ENCODE measurements around the gene BAG3.
"Not testable (repeated sequence)": the region's sequence is repeated elsewhere in the genome, so short reads cannot be mapped to it uniquely, and the experiment has no call there.

The BAG3 gene

GRCh38 chr10:119703903-119704508 lies 52.8 kb downstream of the BAG3 start:
- no peak for DNase-seq (ENCODE audit: low read depth)
- H3K4me3 ChIP-seq (ENCODE audit: low read depth, low read length), result no peak overlapping the region; the same call in 1 of the 2 replicates
- TF ChIP-seq, protein P1, sequence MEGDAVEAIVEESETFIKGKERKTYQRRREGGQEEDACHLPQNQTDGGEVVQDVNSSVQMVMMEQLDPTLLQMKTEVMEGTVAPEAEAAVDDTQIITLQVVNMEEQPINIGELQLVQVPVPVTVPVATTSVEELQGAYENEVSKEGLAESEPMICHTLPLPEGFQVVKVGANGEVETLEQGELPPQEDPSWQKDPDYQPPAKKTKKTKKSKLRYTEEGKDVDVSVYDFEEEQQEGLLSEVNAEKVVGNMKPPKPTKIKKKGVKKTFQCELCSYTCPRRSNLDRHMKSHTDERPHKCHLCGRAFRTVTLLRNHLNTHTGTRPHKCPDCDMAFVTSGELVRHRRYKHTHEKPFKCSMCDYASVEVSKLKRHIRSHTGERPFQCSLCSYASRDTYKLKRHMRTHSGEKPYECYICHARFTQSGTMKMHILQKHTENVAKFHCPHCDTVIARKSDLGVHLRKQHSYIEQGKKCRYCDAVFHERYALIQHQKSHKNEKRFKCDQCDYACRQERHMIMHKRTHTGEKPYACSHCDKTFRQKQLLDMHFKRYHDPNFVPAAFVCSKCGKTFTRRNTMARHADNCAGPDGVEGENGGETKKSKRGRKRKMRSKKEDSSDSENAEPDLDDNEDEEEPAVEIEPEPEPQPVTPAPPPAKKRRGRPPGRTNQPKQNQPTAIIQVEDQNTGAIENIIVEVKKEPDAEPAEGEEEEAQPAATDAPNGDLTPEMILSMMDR (IDR thresholded peaks at IDR 0.05; ENCODE audit: low read depth, low read length, missing control alignments), result no peak

- peak; percentile 70 for DNase-seq (ENCODE audit: low read depth)
- TF ChIP-seq, protein P1 (IDR thresholded peaks at IDR 0.05; ENCODE audit: low read depth, low read length, missing control alignments), result no peak
- H3K4me3 ChIP-seq (ENCODE audit: low read depth, low read length), result no peak overlapping the region
Measured at GRCh38 chr10:119705434-119705831, 54.3 kb downstream of the BAG3 start.

- no peak for DNase-seq (ENCODE audit: low read depth)
- no peak overlapping the region for H3K4me3 ChIP-seq (ENCODE audit: low read depth, low read length)
- TF ChIP-seq, protein P1 (IDR thresholded peaks at IDR 0.05; ENCODE audit: low read depth, low read length, missing control alignments), result no peak
Measured at GRCh38 chr10:119706521-119707278, 55.5 kb downstream of the BAG3 start.

- DNase-seq (ENCODE audit: low read depth); H3K4me3 ChIP-seq (ENCODE audit: low read depth, low read length): not testable (repeated sequence)
Measured at GRCh38 chr10:119707331-119707730, 56.2 kb downstream of the BAG3 start.

DNA sequence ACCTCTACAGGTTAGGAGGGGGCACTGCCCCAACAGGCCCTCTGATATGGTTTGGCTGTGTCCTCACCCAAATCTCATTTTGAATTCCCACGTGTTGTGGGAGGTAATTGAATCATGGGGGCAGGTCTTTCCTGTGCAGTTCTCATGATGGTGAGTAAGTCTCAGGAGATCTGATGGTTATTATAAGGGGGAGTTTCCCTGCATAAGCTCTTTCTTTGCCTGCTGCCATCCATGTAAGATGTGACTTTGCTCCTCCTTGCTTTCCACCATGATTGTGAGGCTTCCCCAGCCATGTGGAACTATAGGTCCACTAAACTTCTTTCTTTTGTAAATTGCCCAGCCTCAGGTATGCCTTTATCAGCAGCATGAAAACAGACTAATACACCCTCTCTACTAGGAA lies 59.8 kb downstream of the BAG3 start:
- DNase-seq (ENCODE audit: low read depth); H3K4me3 ChIP-seq (ENCODE audit: low read depth, low read length): not testable (repeated sequence)

DNA sequence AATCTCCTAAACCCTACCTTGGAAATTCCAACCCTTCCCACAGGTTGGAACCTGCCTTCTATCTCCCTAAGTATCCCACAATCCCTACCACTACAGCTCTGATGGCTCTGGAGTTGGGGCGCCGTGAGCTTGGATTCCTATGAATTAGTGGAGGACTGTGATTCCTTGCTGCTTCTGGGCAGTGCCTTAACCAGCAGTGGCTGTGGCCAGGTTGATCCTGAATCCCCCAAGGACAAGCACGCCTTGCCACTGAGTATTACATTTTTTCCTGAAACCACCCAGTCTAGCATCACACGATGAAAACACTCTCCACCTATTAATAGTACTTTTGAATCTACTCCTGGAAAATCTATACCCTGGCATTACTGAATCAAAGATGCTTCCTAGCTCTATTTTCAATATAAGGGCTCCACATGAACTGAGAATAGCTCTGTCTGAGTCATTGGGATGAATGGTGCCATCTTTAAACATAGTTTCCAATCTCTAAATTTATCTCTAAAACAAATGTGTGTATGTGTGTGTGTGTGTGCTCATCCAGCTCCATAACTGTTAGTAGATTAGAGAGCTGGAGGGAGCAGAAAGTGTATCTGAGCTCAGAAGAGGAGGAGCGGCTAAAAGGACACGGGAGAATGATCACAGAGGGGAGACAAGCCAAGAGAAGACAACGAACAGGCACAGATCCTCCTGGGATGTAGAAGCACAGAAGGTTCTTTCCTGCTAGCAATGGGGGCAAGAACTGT lies 62.7 kb downstream of the BAG3 start:
- DNase-seq (ENCODE audit: low read depth), result no peak
- TF ChIP-seq, protein P1 (IDR thresholded peaks at IDR 0.05; ENCODE audit: low read depth, low read length, missing control alignments), result no peak
- no peak overlapping the region for H3K4me3 ChIP-seq (ENCODE audit: low read depth, low read length)

DNA sequence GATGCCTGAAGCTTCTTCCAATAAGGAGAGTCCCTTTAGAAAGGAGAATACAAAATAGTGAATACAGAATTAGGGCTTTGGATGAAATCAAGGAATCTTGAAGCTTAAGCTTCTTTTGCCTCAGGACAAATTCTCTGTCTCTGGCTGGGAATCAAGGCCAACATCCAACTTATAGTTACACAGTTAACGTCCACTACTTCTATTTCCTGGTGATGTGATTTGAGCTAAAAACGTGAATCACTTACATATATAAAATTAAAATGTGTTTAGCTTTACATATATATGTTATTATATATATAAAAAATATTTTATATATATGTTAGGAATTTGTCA lies 63.3 kb downstream of the BAG3 start:
- no peak for DNase-seq (ENCODE audit: low read depth)
- TF ChIP-seq, protein P1 (IDR thresholded peaks at IDR 0.05; ENCODE audit: low read depth, low read length, missing control alignments), result no peak
- no peak overlapping the region for H3K4me3 ChIP-seq (ENCODE audit: low read depth, low read length)

Data from GM12864 (cell line).